ENCODE results near the gene ZNF425. TPM values are rescaled to one million over a fixed set of nuclear protein-coding genes. Genes with fewer than 3 reads are reported as not detected.

The ZNF425 gene, protein sequence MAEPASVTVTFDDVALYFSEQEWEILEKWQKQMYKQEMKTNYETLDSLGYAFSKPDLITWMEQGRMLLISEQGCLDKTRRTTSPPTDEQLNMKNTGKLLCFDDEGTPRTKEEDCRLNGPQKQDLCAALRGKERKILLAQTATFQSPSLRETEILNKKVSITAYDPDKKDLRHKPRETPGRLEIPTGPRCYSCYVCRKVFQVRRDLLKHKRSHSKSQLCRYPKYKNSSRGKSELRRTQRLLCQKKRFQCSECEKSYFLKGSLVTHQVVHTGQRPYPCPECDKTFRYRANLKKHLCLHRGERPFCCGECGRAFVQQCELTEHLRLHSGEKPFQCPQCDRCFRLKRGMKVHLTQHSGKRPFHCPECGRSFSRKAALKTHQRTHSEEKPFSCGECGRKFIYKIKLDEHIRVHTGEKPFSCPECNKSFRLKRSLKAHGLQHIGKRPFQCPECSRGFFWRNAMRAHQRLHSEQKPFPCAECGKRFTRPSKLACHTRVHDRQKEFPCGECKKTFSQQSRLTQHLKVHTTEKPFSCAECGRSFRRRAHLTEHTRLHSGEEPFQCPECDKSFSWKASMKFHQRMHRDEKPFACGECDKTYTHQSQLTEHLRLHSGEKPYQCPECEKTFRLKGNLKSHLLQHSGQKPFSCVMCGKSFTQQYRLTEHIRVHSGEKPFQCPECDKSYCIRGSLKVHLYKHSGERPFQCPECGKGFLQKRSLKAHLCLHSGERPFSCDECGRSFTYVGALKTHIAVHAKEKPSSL
- 0.94 and 2.5 TPM in 2 replicates for total RNA-seq

GRCh38 chr7:149125863-149126661 lies at the start of gene ZNF425:
TSS of gene ZNF425 (minus strand) at chr7:149126324. CDS start at chr7:149126213, 111 bp downstream.

GRCh38 chr7:149147072-149147751 lies 21.1 kb upstream of the ZNF425 start, which contains the start of gene ZNF398:
TSS of gene ZNF398 (plus strand) at chr7:149147453. CDS start at chr7:149147743, 290 bp downstream.

DNA sequence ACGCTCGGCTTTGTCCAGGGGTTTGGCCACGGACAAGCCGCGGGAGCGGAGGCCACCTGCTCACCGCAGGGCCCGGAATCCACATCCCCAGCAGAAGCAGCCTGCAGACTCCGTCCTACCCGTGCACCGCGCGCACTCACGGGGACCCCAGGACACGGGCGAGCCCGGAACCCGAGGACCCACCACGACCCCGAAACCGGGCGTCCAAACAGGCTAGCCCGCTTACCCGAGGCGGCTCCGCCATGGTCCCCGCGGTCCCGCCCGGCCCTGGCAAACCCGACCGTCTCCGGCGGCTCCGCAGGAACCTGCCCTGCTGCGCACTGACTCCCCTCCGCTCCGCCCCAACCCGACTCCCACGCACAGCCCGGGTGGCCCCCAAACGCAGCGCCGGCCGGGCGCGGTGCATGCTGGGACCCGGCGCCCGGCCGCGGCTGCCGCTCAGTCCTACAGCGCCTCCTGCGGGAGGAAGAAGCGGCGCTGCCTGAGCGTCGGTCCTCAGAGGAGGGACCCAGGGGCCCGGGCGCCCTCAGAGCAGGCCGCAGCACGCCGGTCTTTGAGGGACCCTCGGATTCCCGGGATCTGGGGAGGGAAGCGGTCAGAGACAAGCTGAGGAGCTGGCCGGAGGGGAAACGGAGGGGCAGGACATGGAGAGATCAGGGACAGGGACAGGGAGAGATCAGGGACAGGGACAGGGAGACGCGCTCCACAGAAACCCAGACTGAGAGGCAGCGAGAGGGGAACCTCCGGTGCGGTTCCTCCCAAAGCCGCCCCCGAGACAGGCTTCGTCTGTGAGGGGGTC lies 35.5 kb downstream of the ZNF425 start, which contains the start of gene ZNF786:
TSS of gene ZNF786 (minus strand) at position 322 of the 799 bp plus-strand sequence. CDS start at position 244, 78 bp downstream.

Other genes starting within 250 kb of the ZNF425 start
- 6.4 and 12.0 TPM in 2 replicates for gene EZH2, start 242.0 kb downstream of the ZNF425 start, total RNA-seq
- 585 and 697 TPM in 2 replicates for gene PDIA4, start 97.8 kb downstream of the ZNF425 start, total RNA-seq
- gene ZNF786, start 35.6 kb downstream of the ZNF425 start, total RNA-seq, result 3.5 and 5.3 TPM in 2 replicates
- gene ZNF398, start 21.1 kb upstream of the ZNF425 start, total RNA-seq, result 9.3 and 13.3 TPM in 2 replicates
- 25.3 and 44.7 TPM in 2 replicates for gene ZNF282, start 69.2 kb upstream of the ZNF425 start, total RNA-seq
- gene ZNF212, start 113.3 kb upstream of the ZNF425 start, total RNA-seq, result 3.0 and 6.2 TPM in 2 replicates
- 5.2 and 6.1 TPM in 2 replicates for gene ZNF783, start 135.9 kb upstream of the ZNF425 start, total RNA-seq

Measured in hair follicular keratinocyte (primary cell).